SK-MEL-5 (cell line): ENCODE data around the gene SCN3A. TPM values are rescaled to one million over a fixed set of nuclear protein-coding genes. Genes with fewer than 3 reads are reported as not detected.

Source experiments
- total RNA-seq: library from RNA; depleted of rRNA; stranded (reverse); fragments of >200 nt; shearing (Covaris generic); gene quantifications from 2 replicates; pipeline ENCODE4 v1.2.3, GENCODE V29; 2014; rRNA removed

Gene SCN3A
- total RNA-seq, 1 experiment from 2014 or later: 0.03 TPM

Other genes starting within 250 kb of the SCN3A start
- gene SLC38A11, start 248.5 kb downstream of the SCN3A start, total RNA-seq: not detected in 2 replicates
- 0.08 TPM in 1 of 2 replicates, not detected in the other for gene SCN2A, start 35.4 kb upstream of the SCN3A start, total RNA-seq